Measurements from ENCODE around the gene USE1. TPM values are rescaled to one million over a fixed set of nuclear protein-coding genes. Genes with fewer than 3 reads are reported as not detected.

The USE1 gene
- total and polyA plus RNA-seq, 2 experiments from 2014 or later = 15.5 to 19.4 TPM

DNA sequence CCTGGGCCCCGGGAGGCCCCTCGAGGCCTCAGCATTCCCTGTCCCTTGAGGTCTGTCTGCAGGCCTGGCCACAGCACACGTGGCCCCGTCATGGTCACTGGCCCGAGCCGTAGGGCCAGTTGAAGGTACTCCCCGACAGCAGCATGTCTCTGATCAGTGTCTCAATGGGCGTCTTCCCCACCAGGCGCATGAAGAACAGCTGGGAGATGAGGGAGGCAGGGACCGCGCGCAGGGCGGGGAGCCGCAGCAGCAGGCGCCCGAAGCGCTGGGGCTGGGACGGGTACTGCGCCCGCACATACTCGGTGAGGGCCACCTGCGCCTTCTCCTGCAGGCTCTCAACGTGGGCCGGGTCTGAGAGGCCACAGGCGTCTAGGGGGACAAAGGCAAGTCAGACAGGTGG is 17.1 kb downstream of the USE1 start (continued):
- TF ChIP-seq, protein P1, sequence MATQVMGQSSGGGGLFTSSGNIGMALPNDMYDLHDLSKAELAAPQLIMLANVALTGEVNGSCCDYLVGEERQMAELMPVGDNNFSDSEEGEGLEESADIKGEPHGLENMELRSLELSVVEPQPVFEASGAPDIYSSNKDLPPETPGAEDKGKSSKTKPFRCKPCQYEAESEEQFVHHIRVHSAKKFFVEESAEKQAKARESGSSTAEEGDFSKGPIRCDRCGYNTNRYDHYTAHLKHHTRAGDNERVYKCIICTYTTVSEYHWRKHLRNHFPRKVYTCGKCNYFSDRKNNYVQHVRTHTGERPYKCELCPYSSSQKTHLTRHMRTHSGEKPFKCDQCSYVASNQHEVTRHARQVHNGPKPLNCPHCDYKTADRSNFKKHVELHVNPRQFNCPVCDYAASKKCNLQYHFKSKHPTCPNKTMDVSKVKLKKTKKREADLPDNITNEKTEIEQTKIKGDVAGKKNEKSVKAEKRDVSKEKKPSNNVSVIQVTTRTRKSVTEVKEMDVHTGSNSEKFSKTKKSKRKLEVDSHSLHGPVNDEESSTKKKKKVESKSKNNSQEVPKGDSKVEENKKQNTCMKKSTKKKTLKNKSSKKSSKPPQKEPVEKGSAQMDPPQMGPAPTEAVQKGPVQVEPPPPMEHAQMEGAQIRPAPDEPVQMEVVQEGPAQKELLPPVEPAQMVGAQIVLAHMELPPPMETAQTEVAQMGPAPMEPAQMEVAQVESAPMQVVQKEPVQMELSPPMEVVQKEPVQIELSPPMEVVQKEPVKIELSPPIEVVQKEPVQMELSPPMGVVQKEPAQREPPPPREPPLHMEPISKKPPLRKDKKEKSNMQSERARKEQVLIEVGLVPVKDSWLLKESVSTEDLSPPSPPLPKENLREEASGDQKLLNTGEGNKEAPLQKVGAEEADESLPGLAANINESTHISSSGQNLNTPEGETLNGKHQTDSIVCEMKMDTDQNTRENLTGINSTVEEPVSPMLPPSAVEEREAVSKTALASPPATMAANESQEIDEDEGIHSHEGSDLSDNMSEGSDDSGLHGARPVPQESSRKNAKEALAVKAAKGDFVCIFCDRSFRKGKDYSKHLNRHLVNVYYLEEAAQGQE (IDR thresholded peaks at IDR 0.05; ENCODE audit: unreplicated experiment) = no peak
- TF ChIP-seq, protein P2, sequence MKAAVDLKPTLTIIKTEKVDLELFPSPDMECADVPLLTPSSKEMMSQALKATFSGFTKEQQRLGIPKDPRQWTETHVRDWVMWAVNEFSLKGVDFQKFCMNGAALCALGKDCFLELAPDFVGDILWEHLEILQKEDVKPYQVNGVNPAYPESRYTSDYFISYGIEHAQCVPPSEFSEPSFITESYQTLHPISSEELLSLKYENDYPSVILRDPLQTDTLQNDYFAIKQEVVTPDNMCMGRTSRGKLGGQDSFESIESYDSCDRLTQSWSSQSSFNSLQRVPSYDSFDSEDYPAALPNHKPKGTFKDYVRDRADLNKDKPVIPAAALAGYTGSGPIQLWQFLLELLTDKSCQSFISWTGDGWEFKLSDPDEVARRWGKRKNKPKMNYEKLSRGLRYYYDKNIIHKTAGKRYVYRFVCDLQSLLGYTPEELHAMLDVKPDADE (IDR thresholded peaks at IDR 0.05) = no peak

DNA sequence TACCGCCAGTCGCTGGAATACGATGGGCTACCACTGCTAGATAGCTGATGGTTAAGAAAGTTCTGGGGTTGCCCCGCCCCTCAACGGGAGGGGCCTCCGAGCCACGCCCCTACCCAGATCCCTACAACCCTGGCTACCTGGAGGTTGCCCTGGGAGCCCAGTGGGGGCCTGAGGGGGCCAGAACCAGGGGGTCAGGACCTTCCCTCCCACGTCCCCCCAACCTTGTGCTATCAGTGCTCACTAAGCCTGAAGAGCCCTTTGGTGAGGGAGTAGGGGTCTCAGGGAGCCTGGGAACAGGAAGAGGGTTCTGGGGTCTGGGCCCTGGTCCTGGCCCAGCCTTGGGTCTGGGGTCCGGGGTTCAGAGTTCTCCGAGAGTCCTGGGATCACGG is 19.7 kb downstream of the USE1 start:
- Histone ChIP-seq H3K27me3 (ENCODE audit: insufficient read depth) (no peaks in the 10 kb centered on the region), H4K20me1 (replicated peaks; ENCODE audit: insufficient read depth) (peaks cover 28% of the 10 kb centered on the region), H3K4me2 (peak overlapping the region; percentile 94), H3K4me3 (peak overlapping the region; percentile 93), H3K9me2 (ENCODE audit: insufficient read depth) (no peaks in the 10 kb centered on the region), H3K27ac (ENCODE audit: low read depth) (peak overlapping the region; percentile 83), H3K79me2 (replicated peaks; ENCODE audit: insufficient read depth) (peaks cover 58% of the 10 kb centered on the region), H2AFZ (no peak overlapping the region), H3K4me1 (ENCODE audit: insufficient read depth) (peaks cover 12% of the 10 kb centered on the region), H3F3A (replicated peaks; ENCODE audit: low read depth) (peaks cover 42% of the 10 kb centered on the region), H3K36me3 (ENCODE audit: insufficient read depth) (peaks cover 6% of the 10 kb centered on the region; the same call in 1 of the 2 replicates)
- Mint-ChIP-seq H3K36me3 (ENCODE audit: low read depth) (peaks cover 56% of the 10 kb centered on the region), H3K27ac (0 out of 2 replicates have a peak overlapping the region, but pooled peaks have one; percentile 40), H3K4me3 (peak overlapping the region; percentile 85), H3K9me3 (no peaks in the 10 kb centered on the region), H3K27me3 (ENCODE audit: insufficient read depth, low read depth, poor library complexity) (peaks cover 16% of the 10 kb centered on the region), H3K4me1 (peaks cover 18% of the 10 kb centered on the region)
- DNase-seq (ENCODE audit: low spot score) = peak; percentile 85
- TF ChIP-seq CREB1 (CRISPR knock-in tag; IDR thresholded peaks at IDR 0.05; ENCODE audit: low read depth) (no peak), POLR2AphosphoS5 (IDR thresholded peaks at IDR 0.05; ENCODE audit: low read depth) (peak; percentile 96), NANOG (IDR thresholded peaks at IDR 0.05; ENCODE audit: borderline replicate concordance) (no peak)
- peak; percentile 80 for ATAC-seq

DNA sequence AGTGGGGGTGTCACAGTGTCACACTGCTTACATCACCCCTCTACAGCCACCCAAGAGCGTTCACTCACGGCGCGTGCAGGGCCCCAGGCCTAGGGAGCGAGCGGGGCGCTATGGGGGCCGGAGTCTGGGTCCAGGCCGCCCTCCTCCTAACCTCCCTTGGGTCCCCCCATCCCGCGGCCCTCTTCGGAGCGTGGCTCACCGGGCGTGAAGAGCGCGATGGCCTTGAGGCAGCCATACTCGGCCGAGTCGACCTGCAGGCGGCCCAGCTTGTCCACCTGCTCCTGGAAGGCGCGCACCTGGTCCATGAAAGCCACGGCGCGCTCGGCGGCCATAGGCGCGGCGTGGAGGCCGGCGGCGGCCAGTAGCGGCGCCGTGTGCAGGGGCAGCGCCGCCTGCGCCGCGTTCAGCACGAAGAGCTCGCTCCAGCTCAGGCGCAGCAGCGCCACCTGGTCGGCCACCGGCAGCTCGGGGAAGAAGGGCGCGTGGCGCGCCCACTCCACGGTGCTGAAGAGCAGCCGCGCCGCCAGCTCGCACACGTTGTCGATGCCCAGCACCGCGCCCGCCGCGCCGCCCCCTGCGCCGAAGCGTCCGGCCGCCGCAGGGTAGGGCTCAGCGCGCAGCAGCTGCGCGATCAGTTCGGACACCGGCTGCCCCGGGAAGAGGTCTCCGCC is 20.3 kb downstream of the USE1 start:
- TF ChIP-seq EZH2phosphoT487 (IDR thresholded peaks at IDR 0.05; ENCODE audit: unreplicated experiment) (no peak), ZNF114 (CRISPR knock-in tag; IDR thresholded peaks at IDR 0.05) (no peak), NANOG (IDR thresholded peaks at IDR 0.05; ENCODE audit: borderline replicate concordance) (no peak), POLR2AphosphoS5 (IDR thresholded peaks at IDR 0.05; ENCODE audit: low read depth) (peak; percentile 33; the same call in 1 of the 2 replicates), STAT1 (IDR thresholded peaks at IDR 0.05; ENCODE audit: unreplicated experiment) (no peak), EZH2 (IDR thresholded peaks at IDR 0.05; ENCODE audit: low read depth, unreplicated experiment) (no peak)
- TF ChIP-seq, protein P3, sequence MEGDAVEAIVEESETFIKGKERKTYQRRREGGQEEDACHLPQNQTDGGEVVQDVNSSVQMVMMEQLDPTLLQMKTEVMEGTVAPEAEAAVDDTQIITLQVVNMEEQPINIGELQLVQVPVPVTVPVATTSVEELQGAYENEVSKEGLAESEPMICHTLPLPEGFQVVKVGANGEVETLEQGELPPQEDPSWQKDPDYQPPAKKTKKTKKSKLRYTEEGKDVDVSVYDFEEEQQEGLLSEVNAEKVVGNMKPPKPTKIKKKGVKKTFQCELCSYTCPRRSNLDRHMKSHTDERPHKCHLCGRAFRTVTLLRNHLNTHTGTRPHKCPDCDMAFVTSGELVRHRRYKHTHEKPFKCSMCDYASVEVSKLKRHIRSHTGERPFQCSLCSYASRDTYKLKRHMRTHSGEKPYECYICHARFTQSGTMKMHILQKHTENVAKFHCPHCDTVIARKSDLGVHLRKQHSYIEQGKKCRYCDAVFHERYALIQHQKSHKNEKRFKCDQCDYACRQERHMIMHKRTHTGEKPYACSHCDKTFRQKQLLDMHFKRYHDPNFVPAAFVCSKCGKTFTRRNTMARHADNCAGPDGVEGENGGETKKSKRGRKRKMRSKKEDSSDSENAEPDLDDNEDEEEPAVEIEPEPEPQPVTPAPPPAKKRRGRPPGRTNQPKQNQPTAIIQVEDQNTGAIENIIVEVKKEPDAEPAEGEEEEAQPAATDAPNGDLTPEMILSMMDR (conservative IDR thresholded peaks at IDR 0.05; ENCODE audit: low read depth in 2 of 2) = peak in 1 of 2 experiments; percentile 40; a peak in 3 of 4 replicates
- Mint-ChIP-seq H3K27ac (0 out of 2 replicates have a peak overlapping the region, but pooled peaks have one; percentile 40), H3K4me1 (peaks cover 18% of the 10 kb centered on the region), H3K36me3 (ENCODE audit: low read depth) (peaks cover 55% of the 10 kb centered on the region), H3K9me3 (no peaks in the 10 kb centered on the region), H3K27me3 (ENCODE audit: insufficient read depth, low read depth, poor library complexity) (peaks cover 18% of the 10 kb centered on the region), H3K4me3 (peak overlapping the region; percentile 85)
- Histone ChIP-seq H3F3A (replicated peaks; ENCODE audit: low read depth) (peaks cover 45% of the 10 kb centered on the region), H2AFZ (no peak overlapping the region), H3K27me3 (ENCODE audit: insufficient read depth) (no peaks in the 10 kb centered on the region), H3K79me2 (replicated peaks; ENCODE audit: insufficient read depth) (peaks cover 58% of the 10 kb centered on the region), H3K36me3 (ENCODE audit: insufficient read depth) (peaks cover 6% of the 10 kb centered on the region; the same call in 1 of the 2 replicates), H4K20me1 (replicated peaks; ENCODE audit: insufficient read depth) (peaks cover 29% of the 10 kb centered on the region), H3K9me2 (ENCODE audit: insufficient read depth) (no peaks in the 10 kb centered on the region), H3K4me1 (ENCODE audit: insufficient read depth) (peaks cover 12% of the 10 kb centered on the region), H3K27ac (ENCODE audit: low read depth) (peak overlapping the region; percentile 83; the same call in 1 of the 2 replicates), H3K4me2 (peak overlapping the region; percentile 94), H3K4me3 (peak overlapping the region; percentile 93)
- peak; percentile 65 for DNase-seq (ENCODE audit: low spot score)
- ATAC-seq = peak; percentile 65

Data from GM23338 (cell line).